ENCODE results near the gene PAF1. TPM values are rescaled to one million over a fixed set of nuclear protein-coding genes. Genes with fewer than 3 reads are reported as not detected.

PAF1 gene
- total and polyA plus RNA-seq, 12 donors, result 46.8 to 86.9 (median 52.9) TPM

GRCh38 chr19:39359026-39359425, 31.9 kb downstream of the PAF1 start:
- DNase-seq, result no peak
- peaks cover 0 to 78% of the 10 kb centered on the region in 2 donors for H3K36me3 ChIP-seq (replicated peaks in 1 of 2)
- no peaks in the 10 kb centered on the region for H3K9me3 ChIP-seq (replicated peaks in 1 of 3)
- peaks cover 19 to 29% of the 10 kb centered on the region in 2 donors for H3K4me1 ChIP-seq (replicated peaks in 1 of 2)
- no peak overlapping the region for H3K4me3 ChIP-seq
- no peak for TF ChIP-seq CTCF (IDR thresholded peaks at IDR 0.05)
- no peak for TF ChIP-seq POLR2A (IDR thresholded peaks at IDR 0.05)
- H3K27me3 ChIP-seq, result no peaks in the 10 kb centered on the region
- H3K27ac ChIP-seq, result no peak overlapping the region
- intact Hi-C loops (cut with DNase I), result no loop called here
- WGBS, 4 donors, result 90 to 98% (median 94%) methylated on average over 3 of the region's 3 CpGs

- 87 to 100% (median 91%) methylated on average over 1 to 18 of the region's 18 CpGs for WGBS, 4 donors
- TF ChIP-seq POLR2A (IDR thresholded peaks at IDR 0.05), result no peak
- TF ChIP-seq CTCF (IDR thresholded peaks at IDR 0.05), result no peak
Observed at GRCh38 chr19:39356647-39357046, 34.3 kb downstream of the PAF1 start.

GRCh38 chr19:39356073-39356472, 34.8 kb downstream of the PAF1 start:
- TF ChIP-seq POLR2A (IDR thresholded peaks at IDR 0.05) (no peak), CTCF (IDR thresholded peaks at IDR 0.05) (no peak)
- intact Hi-C loops (cut with DNase I), result no loop called here
- Histone ChIP-seq H3K27ac (peak overlapping the region in 3 of 5 donors; percentile 39 to 74 (median 43)), H3K27me3 (no peaks in the 10 kb centered on the region), H3K4me1 (replicated peaks in 1 of 2) (peaks cover 7 to 16% of the 10 kb centered on the region in 2 donors), H3K36me3 (replicated peaks in 1 of 2) (peaks cover 0 to 84% of the 10 kb centered on the region in 2 donors), H3K4me3 (no peak overlapping the region), H3K9me3 (replicated peaks in 1 of 3) (no peaks in the 10 kb centered on the region)
- DNase-seq, result peak in 6 of 7 donors; percentile 50 to 75 (median 69)
- WGBS, 4 donors, result 42 to 62% (median 51%) methylated on average over 3 of the region's 3 CpGs

More at GRCh38 chr19:39356647-39357046, 34.3 kb downstream of the PAF1 start:
- H3K36me3 ChIP-seq (replicated peaks in 1 of 2), result peaks cover 0 to 87% of the 10 kb centered on the region in 2 donors
- no peaks in the 10 kb centered on the region for H3K9me3 ChIP-seq (replicated peaks in 1 of 3)
- peak overlapping the region in 2 of 5 donors; percentile 38 to 43 for H3K27ac ChIP-seq
- no peak overlapping the region for H3K4me3 ChIP-seq
- no peaks in the 10 kb centered on the region for H3K27me3 ChIP-seq
- no peak for DNase-seq
- intact Hi-C loops (cut with DNase I), result no loop called here
- H3K4me1 ChIP-seq (replicated peaks in 1 of 2), result peaks cover 7 to 10% of the 10 kb centered on the region in 2 donors

- H3K36me3 ChIP-seq (replicated peaks in 1 of 2), result peaks cover 0 to 76% of the 10 kb centered on the region in 2 donors
- WGBS, 4 donors, result 90 to 93% (median 92%) methylated on average over 5 of the region's 5 CpGs
Observed at GRCh38 chr19:39355253-39355652, 35.7 kb downstream of the PAF1 start.

More at GRCh38 chr19:39355253-39355652, 35.7 kb downstream of the PAF1 start:
- TF ChIP-seq CTCF (IDR thresholded peaks at IDR 0.05), result no peak
- H3K9me3 ChIP-seq (replicated peaks in 1 of 3), result no peaks in the 10 kb centered on the region
- H3K27me3 ChIP-seq, result no peaks in the 10 kb centered on the region
- intact Hi-C loops (cut with DNase I), result no loop called here
- H3K4me3 ChIP-seq, result no peak overlapping the region
- no peak for DNase-seq
- peak overlapping the region in 2 of 5 donors; percentile 43 to 74 for H3K27ac ChIP-seq
- peaks cover 7 to 18% of the 10 kb centered on the region in 2 donors for H3K4me1 ChIP-seq (replicated peaks in 1 of 2)

Measured in adrenal gland (tissue), 12 donors.